ENCODE results near the gene CNTNAP2. TPM values are rescaled to one million over a fixed set of nuclear protein-coding genes. Genes with fewer than 3 reads are reported as not detected.

The CNTNAP2 gene
- total and polyA plus RNA-seq, 2 of the 8 experiments (the other 6 are each of a cell fraction or from before 2014, with no cell fraction given) = 27.9 to 71.0 TPM

- TF ChIP-seq, protein P1, sequence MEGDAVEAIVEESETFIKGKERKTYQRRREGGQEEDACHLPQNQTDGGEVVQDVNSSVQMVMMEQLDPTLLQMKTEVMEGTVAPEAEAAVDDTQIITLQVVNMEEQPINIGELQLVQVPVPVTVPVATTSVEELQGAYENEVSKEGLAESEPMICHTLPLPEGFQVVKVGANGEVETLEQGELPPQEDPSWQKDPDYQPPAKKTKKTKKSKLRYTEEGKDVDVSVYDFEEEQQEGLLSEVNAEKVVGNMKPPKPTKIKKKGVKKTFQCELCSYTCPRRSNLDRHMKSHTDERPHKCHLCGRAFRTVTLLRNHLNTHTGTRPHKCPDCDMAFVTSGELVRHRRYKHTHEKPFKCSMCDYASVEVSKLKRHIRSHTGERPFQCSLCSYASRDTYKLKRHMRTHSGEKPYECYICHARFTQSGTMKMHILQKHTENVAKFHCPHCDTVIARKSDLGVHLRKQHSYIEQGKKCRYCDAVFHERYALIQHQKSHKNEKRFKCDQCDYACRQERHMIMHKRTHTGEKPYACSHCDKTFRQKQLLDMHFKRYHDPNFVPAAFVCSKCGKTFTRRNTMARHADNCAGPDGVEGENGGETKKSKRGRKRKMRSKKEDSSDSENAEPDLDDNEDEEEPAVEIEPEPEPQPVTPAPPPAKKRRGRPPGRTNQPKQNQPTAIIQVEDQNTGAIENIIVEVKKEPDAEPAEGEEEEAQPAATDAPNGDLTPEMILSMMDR (IDR thresholded peaks at IDR 0.05; ENCODE audit: control extremely low read depth in 1 of 3, insufficient read depth in 1 of 3, low read depth in 1 of 3, low read length in 3 of 3) = no peak
- TF ChIP-seq SAP30 (IDR thresholded peaks at IDR 0.05; ENCODE audit: insufficient read depth, insufficient replicate concordance, low read length) (no peak), ASH2L (IDR thresholded peaks at IDR 0.05; ENCODE audit: low read length) (no peak), EGR1 (IDR thresholded peaks at IDR 0.05; ENCODE audit: borderline replicate concordance, low read depth, low read length) (no peak), GABPA (IDR thresholded peaks at IDR 0.05; ENCODE audit: borderline replicate concordance, insufficient read depth, low read length) (no peak)
Observed at GRCh38 chr7:147635288-147635687, 1518.7 kb downstream of the CNTNAP2 start (continued).
